OCI-LY1 (cell line): ENCODE results near the gene OTOS.

Experiments
- H2AFZ ChIP-seq: fragments of 200-600 bp; sonication (generic), shearing (Covaris generic); 2 replicates; pipeline ENCODE4 v1.6.0; 2014; ENCODE audit warnings: antibody characterized with exemption, mild to moderate bottlenecking, low read length
- H3F3A ChIP-seq: fragments of 200-600 bp; sonication (generic), shearing (Covaris generic); 2 replicates; pipeline ENCODE4 v1.6.0; 2014; ENCODE audit warnings: mild to moderate bottlenecking, antibody characterized with exemption, low read length, moderate library complexity; ENCODE audit not compliant: insufficient read depth
- H3K27ac ChIP-seq: fragments of 200-600 bp; sonication (generic); 2 replicates; pipeline ENCODE4 v1.5.1; 2014; ENCODE audit warnings: low read length, mixed run types, mild to moderate bottlenecking, low read depth; ENCODE audit not compliant: poor library complexity, severe bottlenecking
- H3K27me3 ChIP-seq: fragments of 200-600 bp; sonication (generic); 2 replicates; pipeline ENCODE4 v1.6.0; 2014; ENCODE audit warnings: antibody characterized with exemption, mild to moderate bottlenecking, low read length, moderate library complexity; ENCODE audit not compliant: insufficient read depth
- H3K36me3 ChIP-seq: fragments of 200-600 bp; sonication (generic); 2 replicates; pipeline ENCODE4 v1.6.1; 2014; ENCODE audit warnings: mild to moderate bottlenecking, antibody characterized with exemption, low read length, moderate library complexity, mixed read lengths; ENCODE audit not compliant: insufficient read depth
- H3K4me1 ChIP-seq: fragments of 200-600 bp; sonication (generic); 2 replicates; pipeline ENCODE4 v1.5.1; 2014; ENCODE audit warnings: mild to moderate bottlenecking, low read length, moderate library complexity; ENCODE audit not compliant: insufficient read depth, severe bottlenecking
- H3K4me2 ChIP-seq: fragments of 200-600 bp; sonication (generic), shearing (Covaris generic); 2 replicates; pipeline ENCODE4 v1.6.1; 2014; ENCODE audit warnings: low read length
- H3K4me3 ChIP-seq: fragments of 200-600 bp; sonication (generic); 2 replicates; pipeline ENCODE4 v1.5.1; 2014; ENCODE audit warnings: low read length, low read depth, mild to moderate bottlenecking, mixed read lengths; ENCODE audit not compliant: poor library complexity, severe bottlenecking
- H3K79me2 ChIP-seq: fragments of 200-600 bp; shearing (Covaris generic); 2 replicates; pipeline ENCODE4 v1.6.1; 2016; ENCODE audit warnings: mixed run types, low read length, mixed read lengths; ENCODE audit not compliant: insufficient read depth
- H3K9ac ChIP-seq: fragments of 200-600 bp; sonication (generic), shearing (Covaris generic); 2 replicates; pipeline ENCODE4 v1.6.1; 2014; ENCODE audit warnings: mild to moderate bottlenecking, low read length, mixed read lengths
- H3K9me2 ChIP-seq: fragments of 200-600 bp; sonication (generic), shearing (Covaris generic); 2 replicates; pipeline ENCODE4 v1.6.1; 2014; ENCODE audit warnings: low read depth, mild to moderate bottlenecking, low read length, mixed read lengths
- H3K9me3 ChIP-seq: fragments of 200-600 bp; shearing (Covaris generic); 2 replicates; pipeline ENCODE4 v1.6.1; 2014; ENCODE audit warnings: low read length, mixed read lengths
- H4K20me1 ChIP-seq: fragments of 200-600 bp; sonication (generic), shearing (Covaris generic); 2 replicates; pipeline ENCODE4 v1.6.0; 2016; ENCODE audit warnings: mild to moderate bottlenecking, low read length; ENCODE audit not compliant: insufficient read depth
- CTCF ChIP-seq: fragments of 200-600 bp; sonication (generic), shearing (Covaris generic); IDR thresholded peaks from 2 replicates; pipeline ENCODE4 v1.5.1; 2017; ENCODE audit warnings: mild to moderate bottlenecking, antibody characterized with exemption, low read length, moderate library complexity, mixed read lengths
- EZH2 ChIP-seq: fragments of 200-600 bp; sonication (generic), shearing (Covaris generic); IDR thresholded peaks from 2 replicates; pipeline ENCODE4 v1.8.0; 2017; ENCODE audit warnings: borderline replicate concordance, mixed run types, mild to moderate bottlenecking, antibody characterized with exemption, low read length, moderate library complexity, mixed read lengths

OTOS gene

GRCh38 chr2:240160291-240161086 is 20.0 kb upstream of the OTOS start:
- Histone ChIP-seq H3K4me1 (no peaks in the 10 kb centered on the region), H3K27me3 (no peaks in the 10 kb centered on the region)

GRCh38 chr2:240159251-240159839 is 18.9 kb upstream of the OTOS start:
- Histone ChIP-seq H4K20me1 (no peaks in the 10 kb centered on the region), H3K4me3 (no peak overlapping the region), H3K4me2 (no peak overlapping the region), H3F3A (no peaks in the 10 kb centered on the region), H3K9me3 (no peaks in the 10 kb centered on the region), H3K9ac (no peak overlapping the region), H3K27me3 (no peaks in the 10 kb centered on the region), H3K27ac (no peak overlapping the region), H3K4me1 (no peaks in the 10 kb centered on the region), H3K79me2 (no peaks in the 10 kb centered on the region), H3K9me2 (no peaks in the 10 kb centered on the region), H2AFZ (no peak overlapping the region), H3K36me3 (no peaks in the 10 kb centered on the region)
- TF ChIP-seq CTCF (no peak), EZH2 (no peak)

More at GRCh38 chr2:240160291-240161086, 20.0 kb upstream of the OTOS start:
- Histone ChIP-seq H3F3A (no peaks in the 10 kb centered on the region), H3K27ac (no peak overlapping the region), H3K4me3 (no peak overlapping the region), H3K4me2 (no peak overlapping the region), H2AFZ (no peak overlapping the region), H3K9ac (no peak overlapping the region), H3K36me3 (no peaks in the 10 kb centered on the region), H3K9me3 (no peaks in the 10 kb centered on the region), H4K20me1 (no peaks in the 10 kb centered on the region), H3K9me2 (no peaks in the 10 kb centered on the region), H3K79me2 (no peaks in the 10 kb centered on the region)
- TF ChIP-seq CTCF (no peak), EZH2 (no peak)

- Histone ChIP-seq H3K9ac (no peak overlapping the region), H3K4me2 (no peak overlapping the region), H3K4me3 (no peak overlapping the region), H3K36me3 (no peaks in the 10 kb centered on the region), H3K9me2 (no peaks in the 10 kb centered on the region), H2AFZ (no peak overlapping the region), H3K4me1 (no peaks in the 10 kb centered on the region), H3K9me3 (no peaks in the 10 kb centered on the region), H3K79me2 (no peaks in the 10 kb centered on the region), H3K27ac (no peak overlapping the region), H4K20me1 (no peaks in the 10 kb centered on the region), H3K27me3 (no peaks in the 10 kb centered on the region), H3F3A (no peaks in the 10 kb centered on the region)
- TF ChIP-seq EZH2 (no peak), CTCF (no peak)
Measured at GRCh38 chr2:240157147-240157470, 16.7 kb upstream of the OTOS start.
